ENCODE measurements around the gene OR2T6. TPM values are rescaled to one million over a fixed set of nuclear protein-coding genes. Genes with fewer than 3 reads are reported as not detected.

The OR2T6 gene
- total RNA-seq (2021) (not detected in 2 replicates), Bru-seq, nascent RNA (not detected), BruChase-seq, experiment 1, labeled RNA remaining after a 2-hour chase (not detected), BruChase-seq, experiment 2, labeled RNA remaining after a 6-hour chase (not detected)
- long read RNA-seq, result 0 reads

- H3K4me1 ChIP-seq (replicated peaks; ENCODE audit: insufficient read depth), result no peaks in the 10 kb centered on the region
- H3F3A ChIP-seq (ENCODE audit: insufficient read depth, low read depth), result no peaks in the 10 kb centered on the region
- H3K27me3 ChIP-seq (ENCODE audit: insufficient read depth, low read depth), result no peaks in the 10 kb centered on the region
- no peak for DNase-seq
- H4K20me1 ChIP-seq (ENCODE audit: insufficient read depth), result no peaks in the 10 kb centered on the region
- H3K9me2 ChIP-seq (ENCODE audit: insufficient read depth), result no peaks in the 10 kb centered on the region
- H3K36me3 ChIP-seq (ENCODE audit: low read depth), result no peaks in the 10 kb centered on the region
- ChIA-PET POLR2A (ENCODE audit: unreplicated experiment) (no interaction called here), CTCF (no interaction called here)
- no peak within 1 kb of the TSS for H3K4me2 ChIP-seq
- no peaks in the 10 kb centered on the region for H3K79me2 ChIP-seq (ENCODE audit: low read depth)
- no peak within 1 kb of the TSS for H3K27ac ChIP-seq
- no peak for TF ChIP-seq EZH2 (IDR thresholded peaks at IDR 0.05; ENCODE audit: low read depth)
- TF ChIP-seq CTCF (conservative IDR thresholded peaks at IDR 0.05), result no peak
- intact Hi-C loops (cut with micrococcal nuclease; ENCODE audit: unreplicated experiment), result no loop called here
- no TSS peak for BruUV-seq (replicated peaks)
- H3K9me3 ChIP-seq (ENCODE audit: insufficient read depth, low read depth), result no peaks in the 10 kb centered on the region
- H3K4me3 ChIP-seq, result no peak within 1 kb of the TSS
- no peak within 1 kb of the TSS for H2AFZ ChIP-seq
Observed at GRCh38 chr1:248375446-248375845, at the start of gene OR2T6. Gene OR2T6, plus strand, starts transcription at chr1:248375746. Its CDS starts 11,863 bp downstream, at chr1:248387609.

DNA sequence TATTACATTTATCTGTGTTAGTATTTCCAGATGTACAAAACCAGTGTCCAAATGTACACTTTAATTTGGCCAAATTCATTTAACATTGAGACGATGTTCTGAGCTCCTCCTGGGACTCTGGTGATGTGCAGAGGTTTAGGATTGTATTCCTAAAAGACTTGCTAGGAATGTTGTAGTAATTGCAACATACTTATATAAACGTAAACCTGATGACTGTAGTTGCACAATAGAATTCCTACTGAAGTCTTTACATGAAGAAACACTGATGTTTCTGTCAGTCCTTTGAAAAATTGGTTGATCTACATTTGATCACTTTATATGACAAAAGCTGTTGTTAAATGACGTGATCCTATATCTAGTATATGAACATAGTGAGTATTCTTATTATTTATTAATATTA is 32.1 kb upstream of the OR2T6 start:
- Histone ChIP-seq H3K4me1 (replicated peaks; ENCODE audit: insufficient read depth) (no peaks in the 10 kb centered on the region), H3K27me3 (ENCODE audit: insufficient read depth, low read depth) (no peaks in the 10 kb centered on the region), H3K36me3 (ENCODE audit: low read depth) (no peaks in the 10 kb centered on the region), H3K27ac (no peak overlapping the region), H3F3A (ENCODE audit: insufficient read depth, low read depth) (no peaks in the 10 kb centered on the region), H3K4me2 (no peak overlapping the region), H2AFZ (no peak overlapping the region), H3K9me2 (ENCODE audit: insufficient read depth) (no peaks in the 10 kb centered on the region), H3K79me2 (ENCODE audit: low read depth) (no peaks in the 10 kb centered on the region), H4K20me1 (ENCODE audit: insufficient read depth) (no peaks in the 10 kb centered on the region), H3K4me3 (no peak overlapping the region), H3K9me3 (ENCODE audit: insufficient read depth, low read depth) (no peaks in the 10 kb centered on the region)
- CTCF ChIA-PET, result interaction anchor here (0.7 kb wide), 1 partner anchor 183 kb away, joined by 3 read pairs; no protein-coding TSS in a partner anchor
- intact Hi-C loops (cut with micrococcal nuclease; ENCODE audit: unreplicated experiment), result no loop called here
- no peak for DNase-seq
- BruUV-seq (replicated peaks), result no TSS peak
- no peak for TF ChIP-seq CTCF (conservative IDR thresholded peaks at IDR 0.05)
- TF ChIP-seq EZH2 (IDR thresholded peaks at IDR 0.05; ENCODE audit: low read depth), result no peak
- POLR2A ChIA-PET (ENCODE audit: unreplicated experiment), result no interaction called here

GRCh38 chr1:248348475-248348874 is 27.1 kb upstream of the OR2T6 start, which contains the start of gene OR14C36:
Gene OR14C36, plus strand, starts transcription at chr1:248348775. Its CDS starts 0 bp downstream, at chr1:248348775.
- no peaks in the 10 kb centered on the region for H3K79me2 ChIP-seq (ENCODE audit: low read depth)
- ChIA-PET POLR2A (ENCODE audit: unreplicated experiment) (no interaction called here), CTCF (no interaction called here)
- no peak within 1 kb of the TSS for H3K4me2 ChIP-seq
- no peaks in the 10 kb centered on the region for H3K9me3 ChIP-seq (ENCODE audit: insufficient read depth, low read depth)
- H3K4me3 ChIP-seq, result no peak within 1 kb of the TSS
- H3K36me3 ChIP-seq (ENCODE audit: low read depth), result no peaks in the 10 kb centered on the region
- H4K20me1 ChIP-seq (ENCODE audit: insufficient read depth), result no peaks in the 10 kb centered on the region
- H3K27ac ChIP-seq, result no peak within 1 kb of the TSS
- H3K27me3 ChIP-seq (ENCODE audit: insufficient read depth, low read depth), result no peaks in the 10 kb centered on the region
- intact Hi-C loops (cut with micrococcal nuclease; ENCODE audit: unreplicated experiment), result no loop called here
- no TSS peak for BruUV-seq (replicated peaks)
- H3K4me1 ChIP-seq (replicated peaks; ENCODE audit: insufficient read depth), result no peaks in the 10 kb centered on the region
- H2AFZ ChIP-seq, result no peak within 1 kb of the TSS
- no peaks in the 10 kb centered on the region for H3F3A ChIP-seq (ENCODE audit: insufficient read depth, low read depth)
- TF ChIP-seq CTCF (conservative IDR thresholded peaks at IDR 0.05), result no peak
- TF ChIP-seq EZH2 (IDR thresholded peaks at IDR 0.05; ENCODE audit: low read depth), result no peak
- DNase-seq, result no peak
- no peaks in the 10 kb centered on the region for H3K9me2 ChIP-seq (ENCODE audit: insufficient read depth)

Measured in PC-9 (cell line).